Mesodermal cell (in vitro differentiated cells): ENCODE data around the gene RSPRY1.
"Not testable (repeated sequence)": the region's sequence is repeated elsewhere in the genome, so short reads cannot be mapped to it uniquely, and the experiment has no call there.

ENCODE experiments used
- H3K27ac ChIP-seq: 2 replicates; pipeline ENCODE4 v1.7.0; 2013; ENCODE audit warnings: mild to moderate bottlenecking, low read depth, low read length, moderate library complexity; ENCODE audit not compliant: severe bottlenecking
- H3K36me3 ChIP-seq: 2 replicates; pipeline ENCODE4 v1.7.1; 2013; ENCODE audit warnings: mild to moderate bottlenecking, low read length, moderate library complexity; ENCODE audit not compliant: control insufficient read depth, insufficient read depth
- H3K4me1 ChIP-seq: one replicate; pipeline ENCODE4 v1.7.1; 2013; ENCODE audit warnings: mild to moderate bottlenecking, low read length; ENCODE audit not compliant: insufficient read depth, control insufficient read depth, poor library complexity, severe bottlenecking
- H3K4me3 ChIP-seq: 2 replicates; pipeline ENCODE4 v1.7.0; 2013; ENCODE audit warnings: low read length, control low read depth, mild to moderate bottlenecking; ENCODE audit not compliant: insufficient read depth, poor library complexity, severe bottlenecking; ENCODE audit errors: extremely low read depth
- H3K9me3 ChIP-seq: 2 replicates; pipeline ENCODE4 v1.7.1; 2013; ENCODE audit warnings: mild to moderate bottlenecking, low read length, moderate library complexity; ENCODE audit not compliant: control insufficient read depth
- WGBS, 2 experiments: methylation state at CpG; one replicate each; pipeline ENCODE4 v1.1.5; 2013; ENCODE audit warnings: missing lambda C conversion rate in 2 of 2; ENCODE audit not compliant: insufficient coverage in 2 of 2; 5-methylcytosine and 5-hydroxymethylcytosine counted together

Gene RSPRY1

GRCh38 chr16:57186872-57187854 lies 1.0 kb downstream of the RSPRY1 start:
- WGBS, 2 experiments: 5 to 8% methylated on average over 13 to 15 of the region's 28 CpGs
- peaks cover 33% of the 10 kb centered on the region for H3K4me1 ChIP-seq
- peak overlapping the region; percentile 77 for H3K27ac ChIP-seq
- peaks cover 13% of the 10 kb centered on the region for H3K36me3 ChIP-seq
- peak overlapping the region; percentile 98 for H3K4me3 ChIP-seq
- H3K9me3 ChIP-seq: no peaks in the 10 kb centered on the region

DNA sequence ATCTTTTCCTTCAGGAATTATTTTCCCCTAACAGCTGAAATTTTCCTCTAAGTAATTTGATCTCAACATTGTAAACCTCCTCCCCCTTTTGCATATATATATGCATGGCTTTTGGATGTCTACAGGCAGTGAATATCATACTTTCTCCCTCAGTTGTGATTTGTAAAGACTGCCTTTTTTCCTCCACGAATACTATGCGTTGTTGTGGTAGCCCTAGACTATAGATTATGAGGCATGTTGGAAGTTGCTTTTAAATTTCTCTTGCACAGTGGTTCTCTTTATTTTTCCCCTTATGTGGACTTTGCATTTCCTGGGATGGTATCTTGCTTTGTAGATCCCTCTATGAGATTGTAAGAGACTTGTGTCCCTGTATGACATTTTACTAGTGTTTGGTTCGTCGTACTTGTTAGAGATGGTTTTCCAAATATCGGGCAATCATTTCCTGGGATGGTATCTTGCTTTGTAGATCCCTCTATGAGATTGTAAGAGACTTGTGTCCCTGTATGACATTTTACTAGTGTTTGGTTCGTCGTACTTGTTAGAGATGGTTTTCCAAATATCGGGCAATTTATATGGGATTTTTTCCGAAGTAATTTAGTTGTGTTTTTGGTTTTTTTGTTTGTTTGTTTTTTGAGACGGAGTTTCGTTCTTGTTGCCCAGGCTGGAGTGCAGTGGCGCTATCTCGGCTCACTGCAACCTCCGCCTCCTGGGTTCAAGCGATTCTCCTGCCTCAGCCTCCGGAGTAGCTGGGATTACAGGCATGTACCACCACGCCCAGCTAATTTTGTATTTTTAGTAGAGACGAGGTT lies 2.0 kb downstream of the RSPRY1 start:
- not testable (repeated sequence) for H3K27ac ChIP-seq, H3K9me3 ChIP-seq
- H3K4me1 ChIP-seq: peaks cover 41% of the 10 kb centered on the region
- peak overlapping the region; percentile 98 for H3K4me3 ChIP-seq
- H3K36me3 ChIP-seq: peaks cover 13% of the 10 kb centered on the region
- WGBS, 2 experiments: 95% methylated on average over 6 to 12 of the region's 18 CpGs

DNA sequence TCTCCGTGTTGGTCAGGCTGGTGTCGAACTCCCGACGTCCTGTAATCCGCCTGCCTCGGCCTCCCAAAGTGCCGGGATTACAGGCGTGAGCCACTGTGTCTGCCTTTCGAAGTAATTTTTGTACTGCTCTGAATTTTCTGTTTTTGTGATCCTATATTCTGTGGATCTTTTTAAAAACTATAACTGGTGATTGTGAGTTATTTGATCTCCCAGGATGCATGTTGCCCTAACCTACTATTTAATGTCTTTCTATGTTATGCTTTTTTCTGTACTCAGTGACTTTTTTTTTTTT lies 2.5 kb downstream of the RSPRY1 start:
- H3K4me1 ChIP-seq: peaks cover 47% of the 10 kb centered on the region
- no peak overlapping the region for H3K27ac ChIP-seq
- 97 to 99% methylated on average over 8 to 9 of the region's 9 CpGs for WGBS, 2 experiments
- H3K4me3 ChIP-seq: no peak overlapping the region
- no peaks in the 10 kb centered on the region for H3K9me3 ChIP-seq
- H3K36me3 ChIP-seq: peaks cover 13% of the 10 kb centered on the region

DNA sequence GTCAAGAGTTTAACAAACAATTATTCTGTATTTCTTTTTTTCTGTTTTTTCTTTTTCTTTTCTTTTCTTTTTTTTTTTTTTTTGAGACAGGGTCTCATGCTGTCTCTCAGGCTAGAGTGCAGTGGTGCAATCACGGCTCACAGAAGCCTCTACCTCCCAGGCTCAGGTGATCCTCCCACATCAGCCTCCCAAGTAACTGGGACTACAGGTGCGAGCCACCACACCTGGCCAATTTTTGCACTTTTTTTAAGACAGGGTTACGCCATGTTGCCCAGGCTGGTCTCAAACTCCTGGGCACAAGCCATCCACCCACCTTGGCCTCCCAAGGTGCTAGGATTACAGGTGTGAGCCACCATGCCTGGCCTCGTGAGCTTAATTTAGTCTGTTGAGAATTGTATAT lies 3.4 kb downstream of the RSPRY1 start:
- H3K9me3 ChIP-seq, H3K4me3 ChIP-seq, H3K27ac ChIP-seq: not testable (repeated sequence)
- Histone ChIP-seq H3K4me1 (peaks cover 52% of the 10 kb centered on the region), H3K36me3 (peaks cover 13% of the 10 kb centered on the region)
- 95 to 100% methylated on average over 3 of the region's 4 CpGs for WGBS, 2 experiments

DNA sequence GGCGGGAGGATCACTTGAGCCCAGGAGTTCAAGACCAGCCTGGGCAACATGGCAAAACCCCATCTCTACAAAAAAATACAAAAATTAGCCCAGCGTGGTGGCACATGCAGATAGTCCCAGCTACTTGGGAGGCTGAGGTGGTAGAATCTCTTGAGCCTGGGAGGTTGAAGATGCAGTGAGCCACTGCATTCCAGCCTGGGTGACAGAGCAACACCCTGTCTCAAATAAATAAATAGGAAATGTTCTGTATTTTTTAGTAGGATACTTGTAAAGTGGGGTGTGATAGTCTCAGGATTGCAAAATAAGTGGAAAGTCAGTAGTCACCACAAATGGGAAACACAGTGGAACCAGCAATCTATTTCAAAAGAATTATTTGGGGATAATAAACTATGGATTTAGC lies 4.0 kb downstream of the RSPRY1 start:
- no CpG with 5 or more reads among the region's 2 CpGs for WGBS, 2 experiments
- H3K36me3 ChIP-seq: peaks cover 13% of the 10 kb centered on the region
- H3K4me3 ChIP-seq: no peak overlapping the region
- no peaks in the 10 kb centered on the region for H3K9me3 ChIP-seq
- H3K27ac ChIP-seq: no peak overlapping the region
- H3K4me1 ChIP-seq: peaks cover 51% of the 10 kb centered on the region

DNA sequence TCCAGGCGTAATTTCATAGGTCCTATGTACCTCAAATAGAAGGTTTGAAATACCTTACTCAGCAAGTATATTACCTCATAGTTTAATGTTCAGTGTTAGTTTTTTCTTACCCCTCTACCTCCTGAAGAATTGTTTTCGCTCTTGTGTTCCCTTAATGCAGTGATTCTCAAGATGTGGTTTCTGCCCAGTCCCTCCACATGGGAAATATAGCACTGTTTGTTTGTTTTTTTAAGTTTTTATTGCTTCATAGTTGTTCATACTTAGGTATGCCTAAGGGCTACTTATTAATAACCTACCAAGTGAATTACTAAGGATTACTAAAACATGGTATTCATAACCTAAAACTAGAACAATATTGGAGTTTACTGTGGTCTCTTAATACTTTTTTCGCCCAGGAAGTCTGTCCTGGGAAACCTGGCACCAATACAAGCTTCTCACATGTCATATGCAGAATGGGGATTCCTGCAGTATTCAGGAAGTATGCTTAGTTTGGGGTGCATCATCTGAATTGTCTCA lies 5.0 kb downstream of the RSPRY1 start:
- Histone ChIP-seq H3K4me1 (peaks cover 55% of the 10 kb centered on the region), H3K9me3 (no peaks in the 10 kb centered on the region), H3K36me3 (peaks cover 15% of the 10 kb centered on the region), H3K27ac (no peak overlapping the region), H3K4me3 (no peak overlapping the region)
- WGBS, 2 experiments: 100% methylated on average over 1 of the region's 3 CpGs; no CpG with 5 or more reads in 1 of the 2 experiments

DNA sequence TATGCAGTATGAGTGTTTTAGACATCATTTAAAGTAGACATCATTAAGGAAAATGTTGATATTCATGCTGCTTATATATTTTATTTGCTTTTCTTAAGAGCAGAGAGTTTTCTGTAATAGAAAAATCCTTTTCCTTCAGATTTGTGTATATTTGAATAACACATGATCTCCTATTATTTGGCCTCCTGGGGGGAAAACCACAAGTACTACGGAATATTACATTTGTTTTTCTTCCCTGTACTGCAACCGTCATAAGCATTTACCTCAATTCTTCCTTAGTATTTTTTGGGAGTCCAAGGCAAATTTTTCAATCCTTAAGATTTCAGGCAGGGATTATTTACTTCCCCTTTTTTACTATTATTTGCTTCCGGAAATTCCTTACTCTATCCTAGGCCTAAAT lies 6.0 kb downstream of the RSPRY1 start:
- no peak overlapping the region for H3K27ac ChIP-seq
- WGBS, 2 experiments: 93 to 100% methylated on average over 1 to 2 of the region's 3 CpGs
- no peak overlapping the region for H3K4me3 ChIP-seq
- H3K9me3 ChIP-seq: no peaks in the 10 kb centered on the region
- H3K4me1 ChIP-seq: peaks cover 64% of the 10 kb centered on the region
- peaks cover 18% of the 10 kb centered on the region for H3K36me3 ChIP-seq

DNA sequence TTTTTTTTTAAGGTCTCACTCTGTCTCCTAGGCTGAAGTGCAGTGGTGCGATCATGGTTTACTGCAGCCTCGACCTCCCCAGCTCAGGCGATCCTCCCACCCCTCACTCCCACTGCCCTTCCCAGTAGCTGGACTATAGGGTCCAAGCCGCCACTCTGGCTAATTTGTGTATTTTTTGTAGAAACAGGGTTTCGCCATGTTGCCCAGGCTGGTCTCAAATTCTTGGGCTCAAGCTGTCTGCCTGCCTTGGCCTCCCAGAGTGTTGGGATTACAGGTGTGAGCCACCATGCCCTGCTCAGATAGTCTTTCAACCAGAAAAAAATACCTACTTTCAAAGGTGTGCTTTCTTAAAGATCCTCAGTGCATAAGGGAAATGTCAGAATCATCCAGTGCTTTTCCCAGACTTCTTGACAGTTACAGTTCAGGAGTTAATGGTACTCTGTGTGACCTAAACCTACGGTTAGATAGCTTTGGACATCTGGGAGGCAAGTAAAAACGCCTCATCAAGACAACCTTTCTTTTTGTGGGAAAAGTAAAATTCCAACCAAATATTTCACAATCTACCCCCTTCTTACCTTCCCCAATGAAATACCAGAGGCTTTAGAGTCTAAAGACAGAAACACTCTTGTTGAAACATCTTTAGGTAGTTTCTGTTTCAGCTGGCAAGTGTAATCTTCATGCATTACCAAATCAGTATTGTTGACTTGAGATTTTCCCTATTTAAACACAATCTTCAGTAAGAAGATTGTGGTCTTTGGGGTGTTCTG lies 6.8 kb downstream of the RSPRY1 start:
- peaks cover 22% of the 10 kb centered on the region for H3K36me3 ChIP-seq
- 92% methylated on average over 2 of the region's 7 CpGs for WGBS, 2 experiments
- H3K4me3 ChIP-seq: no peak overlapping the region
- no peaks in the 10 kb centered on the region for H3K9me3 ChIP-seq
- peak overlapping the region; percentile 2 for H3K27ac ChIP-seq
- peaks cover 64% of the 10 kb centered on the region for H3K4me1 ChIP-seq

DNA sequence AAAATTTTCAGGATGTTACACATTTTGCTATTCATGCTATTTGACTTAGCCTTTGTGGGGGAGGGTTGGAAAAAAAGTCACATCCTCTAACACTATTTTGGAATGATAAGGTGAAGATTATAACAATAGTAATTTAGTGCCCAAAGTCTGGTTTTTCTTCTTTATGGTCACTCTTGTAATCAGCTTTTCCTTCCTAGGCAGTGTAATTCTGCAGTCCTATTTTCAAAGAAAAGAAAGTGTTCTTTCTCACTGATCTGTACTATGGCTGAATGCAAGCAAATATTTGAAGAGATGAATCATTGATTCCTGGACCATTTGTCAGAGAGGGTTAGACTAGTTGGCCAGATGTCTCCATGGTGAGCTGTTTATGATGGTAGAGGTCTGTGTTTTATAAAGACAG lies 8.4 kb downstream of the RSPRY1 start:
- peaks cover 61% of the 10 kb centered on the region for H3K4me1 ChIP-seq
- H3K4me3 ChIP-seq: no peak overlapping the region
- peak overlapping the region; percentile 94 for H3K27ac ChIP-seq
- H3K9me3 ChIP-seq: no peaks in the 10 kb centered on the region
- peaks cover 28% of the 10 kb centered on the region for H3K36me3 ChIP-seq

DNA sequence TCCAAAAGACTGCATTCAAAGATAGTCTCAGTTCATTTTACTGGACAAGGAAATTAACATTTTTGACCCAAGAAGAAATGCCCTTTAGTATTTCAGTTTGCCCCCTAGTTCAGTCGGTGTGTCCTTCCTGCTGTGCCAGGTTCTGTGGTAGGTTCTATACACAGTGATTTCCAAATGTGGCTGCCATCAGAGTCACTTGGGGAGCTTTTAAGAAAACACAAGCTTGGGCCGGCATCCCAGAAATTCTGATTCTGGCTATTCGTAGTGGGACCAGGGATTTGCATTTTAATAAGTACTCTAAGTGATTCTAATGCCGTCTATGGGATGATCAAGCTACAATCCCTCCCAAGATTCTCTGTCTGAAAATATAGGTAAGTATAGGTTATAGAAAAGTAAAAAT lies 10.2 kb downstream of the RSPRY1 start:
- Histone ChIP-seq H3K4me3 (no peak overlapping the region), H3K9me3 (no peaks in the 10 kb centered on the region), H3K27ac (no peak overlapping the region), H3K36me3 (peaks cover 25% of the 10 kb centered on the region), H3K4me1 (peaks cover 47% of the 10 kb centered on the region)
- WGBS, 2 experiments: 80 to 92% methylated on average over 1 to 2 of the region's 4 CpGs
